NK-92 (cell line): ENCODE results near the gene HNMT.
"Not testable (repeated sequence)": the region's sequence is repeated elsewhere in the genome, so short reads cannot be mapped to it uniquely, and the experiment has no call there.

Experiments
- DNase-seq: peaks from one replicate; lab custom pipeline; 2025; ENCODE audit not compliant: unreplicated experiment; lab: John Stamatoyannopoulos, UW

Gene HNMT

DNA sequence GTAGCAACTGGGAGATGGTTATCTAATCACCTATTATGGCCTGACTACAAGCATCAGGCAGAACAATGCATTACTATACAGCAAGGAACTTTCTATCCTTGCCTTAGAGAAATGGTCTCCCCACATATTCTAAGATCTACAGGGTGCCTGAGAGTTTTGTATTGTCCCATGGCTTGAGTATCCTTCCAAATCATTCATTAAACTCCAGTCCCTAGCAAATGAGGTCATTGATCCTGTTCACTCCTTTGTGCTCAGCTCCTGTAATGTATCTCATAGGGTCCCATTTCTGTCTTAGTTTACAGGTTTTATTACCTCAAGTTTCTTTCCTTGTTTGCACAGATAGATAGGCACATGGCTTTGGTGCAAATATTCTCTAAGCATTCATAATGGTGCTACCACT lies 9.0 kb downstream of the HNMT start:
- DNase-seq: no peak

GRCh38 chr2:137975280-137976271 lies 11.3 kb downstream of the HNMT start:
- DNase-seq: no peak

GRCh38 chr2:137976274-137976673 lies 12.0 kb downstream of the HNMT start:
- DNase-seq: no peak

DNA sequence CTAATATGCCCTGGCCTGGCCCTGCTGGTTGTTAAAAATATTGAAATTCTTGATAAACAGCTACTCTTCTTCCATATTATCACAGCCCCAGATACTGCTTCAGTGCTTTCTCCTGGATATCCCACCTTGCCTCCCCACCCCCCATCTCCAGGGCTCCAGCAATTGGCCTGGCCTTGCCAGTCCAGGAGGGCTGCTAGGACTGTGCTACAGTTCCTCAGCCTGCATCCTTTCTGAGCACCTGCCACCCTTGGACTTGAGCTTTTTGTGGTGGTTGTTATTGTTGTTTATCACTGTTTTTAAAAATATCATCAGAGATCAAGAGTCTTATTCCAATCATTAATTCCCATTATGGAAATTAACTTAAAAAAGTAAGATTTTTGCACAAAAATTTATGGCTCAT lies 13.5 kb downstream of the HNMT start:
- DNase-seq: no peak

DNA sequence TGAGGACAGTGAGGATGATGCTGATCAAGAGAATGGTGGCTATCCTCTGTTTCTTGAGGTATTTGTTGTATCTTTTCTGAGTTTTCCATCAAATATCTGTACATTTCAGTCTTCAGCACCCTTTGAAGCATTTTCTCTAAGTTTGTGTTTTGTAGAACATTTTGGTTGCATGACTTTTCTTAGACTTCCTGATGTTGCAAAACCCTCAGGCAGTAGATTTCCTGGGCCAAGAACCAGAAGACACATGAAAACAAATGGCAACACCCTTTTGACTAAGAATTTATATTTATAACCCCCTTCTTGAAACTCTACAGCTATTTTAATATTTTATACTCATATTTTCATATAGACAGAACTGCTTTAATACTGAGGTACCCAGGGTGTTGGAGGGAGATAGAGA lies 16.2 kb downstream of the HNMT start:
- no peak for DNase-seq

- DNase-seq: no peak
Measured at GRCh38 chr2:137981112-137981656, 16.9 kb downstream of the HNMT start.

GRCh38 chr2:137983581-137983980 lies 19.3 kb downstream of the HNMT start:
- DNase-seq: no peak

DNA sequence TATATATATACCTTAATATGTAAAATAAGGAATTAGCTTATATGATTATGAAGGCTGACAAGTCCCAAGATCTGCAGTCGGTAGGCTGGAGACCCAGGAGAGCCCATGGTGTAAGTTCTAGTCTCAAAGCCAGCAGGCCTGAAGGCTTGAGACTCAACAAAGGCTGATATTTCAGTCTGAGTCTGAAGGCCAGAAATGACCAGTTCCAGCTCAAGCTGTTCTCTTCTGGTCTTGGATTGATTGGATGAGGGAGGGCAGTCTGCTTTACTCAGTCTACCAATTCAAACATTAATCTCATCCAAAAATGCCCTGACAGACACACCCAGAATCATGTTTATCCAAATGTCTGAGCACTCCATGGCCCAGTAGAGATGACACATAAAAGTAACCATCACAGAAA lies 22.0 kb downstream of the HNMT start:
- no peak for DNase-seq

DNA sequence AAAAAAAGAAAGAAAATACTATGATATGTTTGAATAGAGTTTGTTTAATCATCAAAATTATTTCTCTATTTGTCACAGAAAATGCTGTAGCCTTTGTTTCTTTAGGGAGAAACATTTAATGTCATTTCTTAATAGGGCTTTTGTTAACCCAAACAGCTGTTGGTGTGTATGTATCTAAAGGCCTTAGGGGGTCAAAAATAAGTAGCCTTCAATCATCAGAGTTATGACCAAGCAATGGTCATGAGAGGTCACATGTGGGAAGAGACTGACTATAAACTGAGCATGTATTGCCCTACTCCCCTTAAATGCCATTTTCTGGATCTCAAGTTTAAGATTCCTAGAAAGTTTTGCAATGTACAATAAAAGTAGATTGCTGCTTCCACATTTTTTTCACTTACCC lies 22.7 kb downstream of the HNMT start:
- no peak for DNase-seq

GRCh38 chr2:137991078-137991477 lies 26.8 kb downstream of the HNMT start:
- DNase-seq: no peak

- DNase-seq: no peak
Measured at GRCh38 chr2:137992039-137992646, 27.9 kb downstream of the HNMT start.

DNA sequence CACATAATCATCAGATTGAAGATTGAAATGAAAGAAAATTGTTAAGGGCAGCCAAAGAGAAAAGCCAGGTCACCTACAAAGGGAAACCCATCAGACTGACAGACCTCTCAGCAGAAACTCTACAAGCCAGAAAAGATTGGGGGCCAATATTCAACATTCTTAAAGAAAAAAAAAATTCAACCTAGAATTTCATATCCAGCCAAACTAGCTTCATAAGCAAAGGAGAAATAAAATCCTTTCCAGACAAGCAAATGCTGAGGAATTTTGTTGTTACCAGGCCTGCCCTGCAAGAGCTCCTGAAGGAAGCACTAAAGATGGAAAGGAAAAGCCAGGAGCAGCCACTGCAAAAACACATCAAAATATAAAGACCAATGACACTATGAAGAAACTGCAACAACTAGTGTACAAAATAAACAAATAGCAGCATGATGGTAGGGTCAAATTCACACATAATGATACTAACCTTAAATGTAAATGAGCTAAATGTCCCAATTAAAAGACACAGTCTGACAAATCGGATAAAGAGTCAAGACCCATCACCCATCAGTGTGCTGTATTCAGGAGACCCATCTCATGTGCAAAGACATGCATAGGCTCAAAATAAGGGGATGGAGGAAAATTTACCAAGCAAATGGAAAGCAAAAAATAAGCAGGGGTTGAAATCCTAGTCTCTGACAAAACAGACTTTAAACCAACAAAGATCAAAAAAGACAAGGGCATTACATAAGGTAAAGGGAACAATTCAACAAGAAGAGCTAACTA lies 29.6 kb downstream of the HNMT start:
- DNase-seq: not testable (repeated sequence)

DNA sequence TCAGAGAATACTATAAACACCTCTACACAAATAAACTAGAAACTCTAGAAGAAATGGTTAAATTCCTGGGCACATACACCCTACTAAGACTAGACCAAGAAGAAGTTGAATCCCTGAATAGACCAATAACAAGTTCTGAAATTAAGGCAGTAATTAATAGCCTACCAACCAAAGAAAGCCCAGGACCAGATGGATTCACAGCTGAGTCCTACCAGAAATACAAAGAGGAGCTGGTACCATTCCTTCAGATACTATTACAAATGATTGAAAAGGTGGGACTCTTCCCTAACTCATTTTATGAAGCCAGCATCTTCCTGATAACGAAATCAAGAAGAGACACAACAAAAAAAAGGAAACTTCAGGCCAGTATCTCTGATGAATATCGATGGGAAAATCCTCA lies 31.1 kb downstream of the HNMT start:
- not testable (repeated sequence) for DNase-seq

- DNase-seq: not testable (repeated sequence)
Measured at GRCh38 chr2:137996158-137996557, 31.9 kb downstream of the HNMT start.

DNA sequence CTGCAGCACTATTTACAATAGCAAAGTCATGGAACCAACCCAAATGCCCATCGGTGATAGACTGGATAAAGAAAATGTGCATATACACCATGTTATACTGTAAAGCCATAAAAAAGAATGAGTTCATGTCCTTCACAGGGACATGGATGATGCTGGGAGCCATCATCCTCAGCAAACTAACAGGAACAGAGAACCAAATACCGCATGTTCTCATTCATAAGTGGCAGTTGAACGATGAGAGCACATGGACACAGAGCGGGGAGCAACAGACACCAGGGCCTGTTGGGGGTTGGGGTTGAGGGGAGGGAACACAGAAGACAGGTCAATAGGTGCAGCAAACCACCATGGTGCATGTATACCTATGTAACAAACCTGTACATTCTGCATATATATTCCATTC lies 33.5 kb downstream of the HNMT start:
- DNase-seq: no peak

DNA sequence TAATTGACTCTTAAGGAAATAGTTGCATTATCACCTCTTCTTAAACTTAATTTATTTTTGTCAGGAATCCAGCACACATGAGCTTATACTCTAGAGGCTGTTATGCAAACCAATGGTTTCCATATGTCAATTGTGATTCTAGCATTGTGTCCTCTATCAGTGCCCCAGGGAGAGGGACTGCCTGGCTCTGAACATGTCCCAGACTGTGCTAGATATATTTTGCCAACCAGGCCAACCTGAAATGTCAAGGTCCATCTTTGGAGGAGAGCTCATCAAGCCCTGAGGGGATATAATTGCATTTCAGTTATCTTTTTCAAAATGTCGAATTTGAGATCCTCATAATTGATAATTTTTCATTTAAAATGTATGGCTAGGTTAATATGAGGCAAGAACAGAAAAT lies 34.2 kb downstream of the HNMT start:
- no peak for DNase-seq

- DNase-seq: no peak
Measured at GRCh38 chr2:137999273-137999672, 35.0 kb downstream of the HNMT start.

DNA sequence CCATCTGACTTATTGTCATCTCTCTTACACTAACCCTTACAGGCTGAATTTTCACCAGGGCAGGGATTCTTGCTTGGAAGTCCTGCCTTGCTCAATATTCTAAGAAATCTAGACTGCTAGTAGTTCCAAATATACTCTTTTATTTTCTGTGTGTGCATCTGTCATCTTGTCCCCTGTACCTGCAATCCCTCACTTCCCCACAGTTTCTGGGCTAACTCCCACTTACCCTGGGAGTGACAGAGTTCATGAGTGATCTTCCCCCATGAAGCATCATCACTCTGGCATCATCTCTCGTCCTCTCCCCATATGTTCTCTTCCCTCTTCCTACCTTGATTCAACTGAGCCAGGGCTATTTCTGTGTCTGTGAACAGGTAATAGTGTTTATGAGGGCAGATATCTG lies 35.7 kb downstream of the HNMT start:
- DNase-seq: no peak

GRCh38 chr2:138000796-138001195 lies 36.5 kb downstream of the HNMT start:
- DNase-seq: no peak

- no peak for DNase-seq
Measured at GRCh38 chr2:138003411-138003810, 39.1 kb downstream of the HNMT start.

GRCh38 chr2:138007431-138007830 lies 43.2 kb downstream of the HNMT start:
- DNase-seq: no peak
